ENCODE data around the gene UBTD2. TPM values are rescaled to one million over a fixed set of nuclear protein-coding genes. Genes with fewer than 3 reads are reported as not detected.
A peak's percentile ranks its signal among the peaks of the same experiment; 100 is the strongest.

UBTD2 gene
- total RNA-seq, 1 donor from 2014 or later = 72.0 TPM

DNA sequence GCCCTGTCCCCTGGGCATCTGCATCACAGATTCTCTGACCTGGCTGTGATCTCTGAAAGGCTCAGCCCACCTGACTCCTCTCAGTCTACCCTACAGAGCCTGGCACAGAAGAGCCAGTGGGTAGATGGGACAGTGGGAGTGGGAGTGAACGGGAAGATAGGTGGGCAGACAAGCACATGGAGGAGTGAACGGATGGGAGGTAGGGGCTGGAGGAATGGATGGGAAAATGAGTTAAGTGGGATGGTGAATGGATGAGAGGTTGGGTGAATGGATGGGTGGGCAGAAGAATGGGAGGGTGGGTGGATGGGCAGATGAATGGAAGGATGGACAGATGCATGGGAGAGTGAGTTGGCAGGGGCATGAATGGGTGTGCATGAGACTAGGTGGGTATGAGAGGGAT lies 114.3 kb downstream of the UBTD2 start:
- no peak for DNase-seq

DNA sequence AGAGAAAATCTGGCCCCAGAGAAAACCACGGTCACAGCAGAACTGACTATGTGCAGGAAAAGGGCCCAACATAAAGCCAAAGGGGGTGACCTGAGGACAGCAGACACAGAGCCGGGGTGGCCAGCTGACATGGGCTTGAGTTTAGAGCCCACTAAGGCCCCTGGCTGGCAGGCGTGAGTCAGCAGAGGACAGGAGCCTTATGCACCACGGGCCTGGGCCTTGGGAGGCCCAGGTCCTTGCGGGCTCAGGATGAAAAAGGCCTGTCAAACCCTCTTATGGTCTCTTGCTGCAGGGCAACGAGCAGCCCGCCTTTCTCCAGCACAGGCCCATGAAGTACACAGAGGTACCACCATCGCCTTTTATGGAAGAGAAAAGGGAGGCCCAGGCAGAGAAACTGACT lies 115.3 kb downstream of the UBTD2 start:
- DNase-seq = no peak

DNA sequence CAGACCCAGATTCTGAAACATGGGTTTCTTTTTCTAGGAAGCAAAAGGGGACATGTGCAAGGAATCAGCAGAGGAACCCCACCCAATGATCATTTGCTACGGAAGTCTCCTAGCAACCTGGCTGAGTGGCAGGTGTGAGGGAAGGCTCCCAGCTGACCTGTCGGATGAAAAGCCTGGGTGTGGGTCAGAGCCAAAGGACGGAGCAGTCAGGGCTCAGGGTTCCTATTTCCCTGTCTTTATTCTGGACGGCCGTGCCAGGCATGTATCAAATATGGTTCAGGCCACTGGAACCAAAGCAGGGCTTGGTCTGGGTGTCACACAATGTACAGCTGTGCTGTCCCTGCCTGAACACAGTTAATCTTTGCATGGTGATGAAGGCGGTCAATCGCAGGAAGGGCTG lies 115.7 kb downstream of the UBTD2 start:
- DNase-seq = peak; percentile 82

GRCh38 chr5:172166030-172166826 lies 117.3 kb downstream of the UBTD2 start:
- DNase-seq = no peak

GRCh38 chr5:172165465-172165864 lies 118.1 kb downstream of the UBTD2 start:
- no peak for DNase-seq

DNA sequence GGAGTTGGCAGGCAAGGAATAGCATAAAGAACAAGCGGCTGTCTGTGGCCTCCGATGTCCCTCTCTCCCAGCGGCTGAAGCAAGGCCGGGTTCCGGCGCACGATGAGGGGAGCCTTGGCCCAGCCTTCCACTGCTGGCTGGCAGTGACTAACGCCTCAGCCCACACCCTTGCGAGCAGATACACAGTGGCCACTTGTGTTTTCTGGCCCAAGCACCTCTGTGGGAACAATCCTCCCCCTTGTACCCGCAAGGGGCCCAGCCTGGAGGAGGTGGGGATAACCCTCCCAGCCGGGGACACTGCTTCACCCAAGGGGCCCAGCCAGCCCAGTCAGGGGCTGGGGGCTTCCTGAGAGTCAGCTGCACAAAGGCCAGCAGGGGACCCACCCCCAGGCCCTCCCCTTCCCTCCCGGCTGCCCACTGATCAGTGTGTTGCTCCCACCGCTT lies 118.8 kb downstream of the UBTD2 start:
- peak; percentile 76 for DNase-seq

GRCh38 chr5:172163346-172163745 lies 120.2 kb downstream of the UBTD2 start:
- DNase-seq = peak; percentile 59

DNA sequence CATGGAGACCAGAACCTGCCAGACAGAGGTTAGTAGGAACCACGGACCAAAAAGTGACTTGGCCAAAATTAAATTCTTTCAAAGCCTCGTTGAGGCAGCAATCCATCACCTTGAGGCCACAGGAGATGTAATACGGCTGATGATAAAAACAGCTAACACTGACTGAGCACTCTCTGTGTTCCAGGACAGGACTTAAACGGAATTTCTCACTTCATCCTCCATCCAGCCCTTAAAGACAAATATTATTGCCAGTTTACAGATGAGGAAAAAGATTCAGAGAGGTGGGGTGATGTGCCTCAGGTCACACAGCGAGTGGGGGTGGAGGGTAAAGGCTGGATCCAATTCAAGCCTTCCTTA lies 120.6 kb downstream of the UBTD2 start:
- DNase-seq = no peak

DNA sequence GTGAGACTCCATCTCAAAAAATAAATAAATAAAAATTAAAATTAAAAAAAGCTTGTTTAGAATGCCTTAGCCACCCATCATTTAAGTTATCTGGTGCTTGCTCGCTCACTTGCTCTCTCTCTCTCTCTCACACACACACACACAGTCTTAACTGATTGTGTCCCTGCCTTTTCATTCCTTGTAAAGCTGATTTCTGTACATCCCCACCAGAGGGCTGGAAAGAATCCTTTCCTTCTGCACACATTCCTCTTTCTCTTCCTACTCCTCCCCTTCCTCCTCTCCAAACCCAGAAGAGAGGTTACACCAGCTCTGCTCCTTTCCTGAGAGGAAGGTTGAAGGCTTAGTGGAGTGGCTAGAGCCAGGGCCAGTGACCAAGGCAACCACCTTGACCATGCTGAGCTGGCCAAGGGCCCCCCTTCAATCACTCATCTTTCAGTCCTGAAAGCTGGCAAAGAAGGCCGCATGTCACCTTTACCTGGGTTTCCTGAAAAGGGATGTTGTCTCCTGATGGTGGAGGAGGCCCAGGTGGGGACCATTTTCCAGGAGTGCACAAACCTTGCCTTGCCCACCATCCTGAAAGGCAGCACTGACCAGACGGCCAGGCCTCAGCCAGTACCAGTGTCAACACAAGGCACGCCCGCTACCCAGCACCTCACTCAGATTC lies 121.1 kb downstream of the UBTD2 start:
- DNase-seq = no peak

DNA sequence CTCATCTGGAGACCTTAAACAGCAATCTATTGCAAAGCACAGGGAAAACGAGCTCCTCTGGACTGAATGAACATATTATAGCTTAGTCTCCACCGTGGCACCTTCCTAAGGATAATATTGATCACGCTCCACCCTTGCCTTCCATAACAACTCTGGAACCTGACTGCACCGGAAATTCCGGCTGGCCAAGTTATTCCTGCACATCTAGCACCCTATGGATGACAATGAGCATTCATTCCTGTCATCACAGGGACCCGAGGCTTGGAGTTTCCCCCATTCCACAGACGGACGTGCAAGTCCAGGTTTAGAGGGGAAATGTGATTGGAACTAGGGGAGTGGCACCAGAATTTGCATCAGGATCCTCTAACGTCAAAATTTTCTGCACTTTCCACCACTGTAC lies 123.1 kb downstream of the UBTD2 start:
- no peak for DNase-seq

Small RNAs within 50 kb of the gene (small RNA-seq; reads per million reads assigned to genes)
- gene RF00191 (ENCODE audit: low replicate concordance) = not detected

Other genes starting within 250 kb of the UBTD2 start
- 14.9 TPM for gene STK10, start 95.5 kb downstream of the UBTD2 start, total RNA-seq
- gene EFCAB9, start 89.6 kb downstream of the UBTD2 start, total RNA-seq = not detected
- gene SH3PXD2B, start 170.8 kb upstream of the UBTD2 start, total RNA-seq = 24.0 TPM

Data from tongue (tissue), 3 donors.